ENCODE data around the gene OR1J2. TPM values are rescaled to one million over a fixed set of nuclear protein-coding genes. Genes with fewer than 3 reads are reported as not detected.
"Not testable (repeated sequence)": the region's sequence is repeated elsewhere in the genome, so short reads cannot be mapped to it uniquely, and the experiment has no call there.

OR1J2 gene
- total and polyA plus RNA-seq, 5 donors from 2014 or later: 0.42 TPM; not detected in 4

- Histone ChIP-seq H3K27me3 (ENCODE audit: control insufficient read depth, insufficient read depth, low read length) (peaks cover 8% of the 10 kb centered on the region), H3K4me1 (ENCODE audit: control insufficient read depth, insufficient read depth, low read length, poor library complexity, severe bottlenecking) (no peaks in the 10 kb centered on the region), H3K36me3 (ENCODE audit: control insufficient read depth, insufficient read depth, low read length) (no peaks in the 10 kb centered on the region), H3K4me3 (ENCODE audit: low read depth, low read length) (no peak overlapping the region), H3K27ac (ENCODE audit: insufficient read depth, low read length, poor library complexity, severe bottlenecking) (no peak overlapping the region), H3K9me3 (ENCODE audit: control insufficient read depth in 2 of 2, low read length in 2 of 2) (no peaks in the 10 kb centered on the region)
- Mint-ChIP-seq H3K36me3 (no peaks in the 10 kb centered on the region), H3K27me3 (peaks cover 5% of the 10 kb centered on the region), H3K27ac (no peak overlapping the region), H3K4me1 (no peaks in the 10 kb centered on the region), H3K9me3 (peaks cover 0 to 3% (median 0%) of the 10 kb centered on the region in 7 donors), H3K4me3 (no peak overlapping the region)
- ATAC-seq (ENCODE audit: low read depth in 2 of 2) (no peak), DNase-seq (no peak)
Measured at GRCh38 chr9:122526602-122527001, 16.0 kb downstream of the OR1J2 start.

DNA sequence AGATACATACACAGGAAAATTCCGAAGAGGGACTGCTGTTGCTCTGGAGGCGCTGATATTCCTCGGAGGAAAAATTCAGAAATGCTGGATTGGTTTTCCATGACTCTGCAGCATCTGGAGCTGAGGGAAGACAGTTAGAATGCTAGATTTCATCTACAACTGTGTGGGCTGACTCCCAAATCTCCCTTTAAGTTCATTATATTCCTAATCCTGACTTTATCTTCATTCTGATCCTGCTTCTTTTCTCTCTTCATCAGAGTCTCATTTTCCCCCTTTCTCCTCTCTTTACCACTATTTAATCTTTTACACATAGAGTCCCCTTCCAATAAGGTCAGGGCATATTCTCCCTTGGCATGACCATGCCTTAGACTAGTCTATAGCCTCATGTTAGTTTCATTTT is 16.6 kb downstream of the OR1J2 start, which contains the start of gene OR1N1:
Gene OR1N1, minus strand, starts transcription at position 101 of the 400 bp plus-strand sequence. Its CDS starts 0 bp downstream, at position 101.
- Histone ChIP-seq H3K4me3 (ENCODE audit: low read depth, low read length) (no peak within 1 kb of the TSS), H3K4me1 (ENCODE audit: control insufficient read depth, insufficient read depth, low read length, poor library complexity, severe bottlenecking) (no peaks in the 10 kb centered on the region), H3K27me3 (ENCODE audit: control insufficient read depth, insufficient read depth, low read length) (peaks cover 7% of the 10 kb centered on the region), H3K36me3 (ENCODE audit: control insufficient read depth, insufficient read depth, low read length) (no peaks in the 10 kb centered on the region), H3K27ac (ENCODE audit: insufficient read depth, low read length, poor library complexity, severe bottlenecking) (no peak within 1 kb of the TSS), H3K9me3 (ENCODE audit: control insufficient read depth in 2 of 2, low read length in 2 of 2) (no peaks in the 10 kb centered on the region)
- H3K36me3 Mint-ChIP-seq: no peaks in the 10 kb centered on the region
- ATAC-seq (ENCODE audit: low read depth in 2 of 2) (no peak), DNase-seq (no peak)
- H3K27me3 Mint-ChIP-seq: peaks cover 4% of the 10 kb centered on the region
- H3K9me3 Mint-ChIP-seq: peaks cover 0 to 3% (median 0%) of the 10 kb centered on the region in 7 donors
- no peak within 1 kb of the TSS for H3K27ac Mint-ChIP-seq
- H3K4me3 Mint-ChIP-seq: no peak within 1 kb of the TSS
- H3K4me1 Mint-ChIP-seq: no peaks in the 10 kb centered on the region

- not testable (repeated sequence) for H3K27ac Mint-ChIP-seq, H3K36me3 Mint-ChIP-seq, H3K4me1 Mint-ChIP-seq
Measured at GRCh38 chr9:122531157-122531556, 20.6 kb downstream of the OR1J2 start.

GRCh38 chr9:122536134-122536533 is 25.5 kb downstream of the OR1J2 start:
- H3K27ac Mint-ChIP-seq: no peak overlapping the region
- no peaks in the 10 kb centered on the region for H3K36me3 Mint-ChIP-seq
- H3K4me1 ChIP-seq (ENCODE audit: control insufficient read depth, insufficient read depth, low read length, poor library complexity, severe bottlenecking): no peaks in the 10 kb centered on the region

More at GRCh38 chr9:122531157-122531556, 20.6 kb downstream of the OR1J2 start:
- not testable (repeated sequence) for H3K27ac ChIP-seq (ENCODE audit: insufficient read depth, low read length, poor library complexity, severe bottlenecking); H3K9me3 Mint-ChIP-seq; DNase-seq; H3K4me1 ChIP-seq (ENCODE audit: control insufficient read depth, insufficient read depth, low read length, poor library complexity, severe bottlenecking); ATAC-seq (ENCODE audit: low read depth in 2 of 2); H3K36me3 ChIP-seq (ENCODE audit: control insufficient read depth, insufficient read depth, low read length); H3K4me3 ChIP-seq (ENCODE audit: low read depth, low read length); H3K9me3 ChIP-seq (ENCODE audit: control insufficient read depth in 2 of 2, low read length in 2 of 2); H3K27me3 Mint-ChIP-seq; H3K27me3 ChIP-seq (ENCODE audit: control insufficient read depth, insufficient read depth, low read length); H3K4me3 Mint-ChIP-seq

DNA sequence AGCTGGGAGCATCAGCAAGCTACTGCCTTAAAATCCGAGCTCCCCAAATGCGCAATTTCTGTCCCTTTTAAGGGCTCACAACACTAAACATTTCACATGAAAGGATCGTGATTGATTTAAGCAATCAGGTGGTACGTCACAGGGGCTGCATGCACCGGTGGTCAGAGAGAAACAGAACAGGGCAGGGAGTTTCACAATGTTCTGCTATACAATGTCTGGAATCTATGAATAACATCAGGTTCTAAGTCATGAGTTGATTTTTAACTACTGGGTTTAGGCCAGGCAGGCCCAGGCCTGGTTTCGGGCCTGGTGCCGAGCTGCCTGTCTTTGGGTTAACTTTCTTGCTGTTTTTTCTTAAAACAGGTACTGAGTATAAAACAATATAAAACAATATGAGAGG is 26.5 kb downstream of the OR1J2 start:
- not testable (repeated sequence) for H3K36me3 Mint-ChIP-seq; H3K27ac Mint-ChIP-seq; H3K27me3 Mint-ChIP-seq; H3K4me1 Mint-ChIP-seq; H3K4me3 ChIP-seq (ENCODE audit: low read depth, low read length); ATAC-seq (ENCODE audit: low read depth in 2 of 2); H3K9me3 ChIP-seq (ENCODE audit: control insufficient read depth in 2 of 2, low read length in 2 of 2); H3K27me3 ChIP-seq (ENCODE audit: control insufficient read depth, insufficient read depth, low read length); H3K27ac ChIP-seq (ENCODE audit: insufficient read depth, low read length, poor library complexity, severe bottlenecking); DNase-seq; H3K9me3 Mint-ChIP-seq; H3K36me3 ChIP-seq (ENCODE audit: control insufficient read depth, insufficient read depth, low read length); H3K4me3 Mint-ChIP-seq; H3K4me1 ChIP-seq (ENCODE audit: control insufficient read depth, insufficient read depth, low read length, poor library complexity, severe bottlenecking)

More at GRCh38 chr9:122536134-122536533, 25.5 kb downstream of the OR1J2 start:
- Histone ChIP-seq H3K27me3 (ENCODE audit: control insufficient read depth, insufficient read depth, low read length) (no peaks in the 10 kb centered on the region), H3K9me3 (ENCODE audit: control insufficient read depth in 2 of 2, low read length in 2 of 2) (no peaks in the 10 kb centered on the region), H3K4me3 (ENCODE audit: low read depth, low read length) (no peak overlapping the region), H3K27ac (ENCODE audit: insufficient read depth, low read length, poor library complexity, severe bottlenecking) (no peak overlapping the region), H3K36me3 (ENCODE audit: control insufficient read depth, insufficient read depth, low read length) (no peaks in the 10 kb centered on the region)
- Mint-ChIP-seq H3K4me1 (no peaks in the 10 kb centered on the region), H3K27me3 (peaks cover 2% of the 10 kb centered on the region), H3K4me3 (no peak overlapping the region), H3K9me3 (peaks cover 0 to 5% (median 0%) of the 10 kb centered on the region in 7 donors)
- ATAC-seq (ENCODE audit: low read depth in 2 of 2) (no peak), DNase-seq (no peak)

GRCh38 chr9:122538757-122539156 is 28.2 kb downstream of the OR1J2 start:
- Histone ChIP-seq H3K4me1 (ENCODE audit: control insufficient read depth, insufficient read depth, low read length, poor library complexity, severe bottlenecking) (no peaks in the 10 kb centered on the region), H3K36me3 (ENCODE audit: control insufficient read depth, insufficient read depth, low read length) (no peaks in the 10 kb centered on the region), H3K9me3 (ENCODE audit: control insufficient read depth in 2 of 2, low read length in 2 of 2) (no peaks in the 10 kb centered on the region), H3K27me3 (ENCODE audit: control insufficient read depth, insufficient read depth, low read length) (no peaks in the 10 kb centered on the region), H3K4me3 (ENCODE audit: low read depth, low read length) (no peak overlapping the region), H3K27ac (ENCODE audit: insufficient read depth, low read length, poor library complexity, severe bottlenecking) (no peak overlapping the region)
- Mint-ChIP-seq H3K9me3 (peaks cover 0 to 6% (median 0%) of the 10 kb centered on the region in 7 donors), H3K4me1 (no peaks in the 10 kb centered on the region), H3K27me3 (peaks cover 8% of the 10 kb centered on the region), H3K36me3 (no peaks in the 10 kb centered on the region), H3K4me3 (no peak overlapping the region), H3K27ac (no peak overlapping the region)
- no peak for ATAC-seq (ENCODE audit: low read depth in 2 of 2)
- DNase-seq: no peak

DNA sequence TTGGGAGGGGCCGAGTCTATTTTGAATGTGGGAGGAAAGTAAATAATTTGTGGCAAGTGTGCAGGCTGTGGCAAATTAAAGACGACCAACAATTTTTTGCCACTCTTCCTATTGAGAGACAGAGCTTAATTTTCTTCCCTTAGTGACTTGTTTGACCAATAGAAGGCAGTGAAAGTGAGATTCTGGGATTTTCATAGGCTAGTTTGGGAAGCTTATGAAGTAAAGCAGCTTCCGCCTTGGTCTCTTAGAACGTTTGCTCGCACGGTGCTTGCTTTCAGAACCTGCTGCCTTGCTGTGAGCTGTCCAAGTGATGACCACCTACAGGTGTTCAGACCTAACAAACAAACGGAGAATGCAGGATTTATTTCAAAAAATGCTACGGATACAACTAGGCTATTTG is 35.6 kb downstream of the OR1J2 start:
- H3K27me3 Mint-ChIP-seq: peaks cover 13% of the 10 kb centered on the region
- no peaks in the 10 kb centered on the region for H3K36me3 Mint-ChIP-seq

DNA sequence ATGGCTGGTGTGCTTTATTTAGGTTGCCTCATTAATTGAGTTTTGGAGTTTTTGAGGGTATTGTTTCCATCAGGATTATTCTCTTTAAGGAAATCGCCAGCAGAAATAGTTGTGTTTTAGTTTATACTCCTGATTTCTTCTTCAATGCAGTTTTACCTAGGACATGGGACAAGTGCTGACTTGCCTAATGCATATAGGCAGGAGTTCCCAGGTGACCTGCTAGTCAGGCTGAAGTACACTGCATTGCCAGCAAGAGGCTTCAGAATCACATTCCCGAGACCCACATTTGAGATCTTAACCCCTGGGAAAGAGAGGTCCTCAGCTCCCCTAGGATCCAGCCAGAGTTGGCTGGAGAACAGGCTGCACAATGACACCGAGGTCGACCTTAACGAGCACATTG is 40.8 kb downstream of the OR1J2 start:
- no peak overlapping the region for H3K4me3 Mint-ChIP-seq

More for the DNA sequence above, 35.6 kb downstream of the OR1J2 start:
- no peaks in the 10 kb centered on the region for H3K4me1 ChIP-seq (ENCODE audit: control insufficient read depth, insufficient read depth, low read length, poor library complexity, severe bottlenecking)
- ATAC-seq (ENCODE audit: low read depth in 2 of 2): no peak
- no peak overlapping the region for H3K4me3 Mint-ChIP-seq
- DNase-seq: no peak
- H3K4me1 Mint-ChIP-seq: no peaks in the 10 kb centered on the region
- peaks cover 0 to 4% (median 0%) of the 10 kb centered on the region in 7 donors for H3K9me3 Mint-ChIP-seq
- H3K27ac Mint-ChIP-seq: no peak overlapping the region
- H3K4me3 ChIP-seq (ENCODE audit: low read depth, low read length): no peak overlapping the region
- H3K27ac ChIP-seq (ENCODE audit: insufficient read depth, low read length, poor library complexity, severe bottlenecking): no peak overlapping the region
- H3K27me3 ChIP-seq (ENCODE audit: control insufficient read depth, insufficient read depth, low read length): peaks cover 6% of the 10 kb centered on the region
- no peaks in the 10 kb centered on the region for H3K36me3 ChIP-seq (ENCODE audit: control insufficient read depth, insufficient read depth, low read length)
- H3K9me3 ChIP-seq (ENCODE audit: control insufficient read depth in 2 of 2, low read length in 2 of 2): no peaks in the 10 kb centered on the region

More for the DNA sequence above, 40.8 kb downstream of the OR1J2 start:
- no peaks in the 10 kb centered on the region for H3K4me1 Mint-ChIP-seq
- no peaks in the 10 kb centered on the region for H3K4me1 ChIP-seq (ENCODE audit: control insufficient read depth, insufficient read depth, low read length, poor library complexity, severe bottlenecking)
- peaks cover 20% of the 10 kb centered on the region for H3K27me3 Mint-ChIP-seq
- DNase-seq (no peak), ATAC-seq (ENCODE audit: low read depth in 2 of 2) (no peak)
- no peak overlapping the region for H3K4me3 ChIP-seq (ENCODE audit: low read depth, low read length)
- H3K27ac Mint-ChIP-seq: no peak overlapping the region
- H3K9me3 Mint-ChIP-seq: peaks cover 0 to 4% (median 1%) of the 10 kb centered on the region in 7 donors
- no peaks in the 10 kb centered on the region for H3K36me3 Mint-ChIP-seq
- H3K27ac ChIP-seq (ENCODE audit: insufficient read depth, low read length, poor library complexity, severe bottlenecking): no peak overlapping the region
- H3K27me3 ChIP-seq (ENCODE audit: control insufficient read depth, insufficient read depth, low read length): peaks cover 8% of the 10 kb centered on the region
- H3K9me3 ChIP-seq (ENCODE audit: control insufficient read depth in 2 of 2, low read length in 2 of 2): no peaks in the 10 kb centered on the region
- H3K36me3 ChIP-seq (ENCODE audit: control insufficient read depth, insufficient read depth, low read length): no peaks in the 10 kb centered on the region

All from CD4-positive, CD25-positive, alpha-beta regulatory T cell (primary cell).